Thyroid gland (tissue), 4 donors: ENCODE results near the gene LRRC59. TPM values are rescaled to one million over a fixed set of nuclear protein-coding genes. Genes with fewer than 3 reads are reported as not detected.
"Not testable (repeated sequence)": the region's sequence is repeated elsewhere in the genome, so short reads cannot be mapped to it uniquely, and the experiment has no call there.

Experiments
- DNase-seq, 2 donors: peaks; one replicate each; pipeline ENCODE4 v3.0.0-alpha.2; 2019
- H3K27ac ChIP-seq, 3 donors: fragments of 200-600 bp; sonication (generic); 1 replicate in 2 of 3; 2 replicates in 1 of 3; pipeline ENCODE4 v1.5.1; 2016 to 2019; ENCODE audit warnings: mild to moderate bottlenecking in 1 of 3, moderate library complexity in 1 of 3
- H3K27me3 ChIP-seq: fragments of 200-600 bp; sonication (generic); one replicate; pipeline ENCODE4 v1.5.1; 2019
- H3K36me3 ChIP-seq, 2 donors: fragments of 200-600 bp; sonication (generic); one replicate each; pipeline ENCODE4 v1.5.1; 2016 to 2019
- H3K4me1 ChIP-seq, 2 donors: fragments of 200-600 bp; sonication (generic); one replicate each; pipeline ENCODE4 v1.5.1; 2017 to 2019
- H3K4me3 ChIP-seq, 3 donors: fragments of 200-600 bp; sonication (generic); replicated peaks in 1 of 3; 1 replicate in 2 of 3; 2 replicates in 1 of 3; pipeline ENCODE4 v1.5.1; 2016; ENCODE audit warnings: mild to moderate bottlenecking in 1 of 3
- H3K9me3 ChIP-seq: fragments of 200-600 bp; sonication (generic); one replicate; pipeline ENCODE4 v1.5.1; 2017
- POLR2A ChIP-seq, 2 donors: fragments of 450-650 bp; IDR thresholded peaks; one replicate each; pipeline ENCODE4 v1.6.1; 2017; ENCODE audit warnings: antibody characterized with exemption in 2 of 2, mild to moderate bottlenecking in 2 of 2, moderate library complexity in 1 of 2
- WGBS, 2 donors: methylation state at CpG; one replicate each; pipeline ENCODE4 v1.1.5; 2017; 5-methylcytosine and 5-hydroxymethylcytosine counted together
- intact Hi-C: fragments of 100-400 bp; cut with DNase I; formaldehyde crosslinking; loops from one replicate; pipeline ENCODE4 v1.15.1; 2023
- small RNA-seq: library from RNA; depleted of rRNA; stranded (forward); fragments of <200 nt; gene quantifications from one replicate; pipeline ENCODE3, GENCODE V24; 2016
- total RNA-seq, 4 donors: library from RNA; depleted of rRNA; stranded (reverse); fragments of >200 nt; gene quantifications; one replicate each; pipeline ENCODE4 v1.2.3, GENCODE V29; 2016
- TF ChIP-seq, protein P1 (sequence below), 6 experiments: fragments of 200-600 bp in 3 of 6; fragments of 450-650 bp in 3 of 6; sonication (generic) in 3 of 6; IDR thresholded peaks; one replicate each; pipeline ENCODE4 v1.5.1; 2016 to 2019; ENCODE audit warnings: antibody characterized with exemption in 6 of 6, mild to moderate bottlenecking in 2 of 6, inconsistent platforms in 1 of 6, moderate library complexity in 1 of 6

The LRRC59 gene
- total RNA-seq, 4 donors from 2014 or later = 57.4 to 91.0 (median 77.5) TPM

DNA sequence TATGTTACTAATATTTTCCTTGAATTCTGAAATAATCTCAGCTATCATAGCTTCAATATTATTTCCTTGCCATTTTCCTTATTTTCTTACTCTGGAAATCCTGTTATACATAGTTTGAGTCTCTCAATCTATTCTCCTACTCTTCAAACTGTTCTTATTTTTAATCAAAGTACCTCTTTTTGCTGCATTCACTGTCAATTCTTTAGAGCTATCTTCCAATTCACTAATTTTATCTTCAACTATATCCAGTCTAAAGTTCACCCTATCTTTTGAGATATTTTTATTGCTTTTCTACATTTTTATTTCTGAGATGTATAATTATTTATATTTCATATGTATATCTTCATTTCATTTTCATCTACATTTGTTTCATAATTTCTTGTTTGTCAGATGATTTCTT, 58.7 kb downstream of the LRRC59 start:
- intact Hi-C loops = no loop called here

DNA sequence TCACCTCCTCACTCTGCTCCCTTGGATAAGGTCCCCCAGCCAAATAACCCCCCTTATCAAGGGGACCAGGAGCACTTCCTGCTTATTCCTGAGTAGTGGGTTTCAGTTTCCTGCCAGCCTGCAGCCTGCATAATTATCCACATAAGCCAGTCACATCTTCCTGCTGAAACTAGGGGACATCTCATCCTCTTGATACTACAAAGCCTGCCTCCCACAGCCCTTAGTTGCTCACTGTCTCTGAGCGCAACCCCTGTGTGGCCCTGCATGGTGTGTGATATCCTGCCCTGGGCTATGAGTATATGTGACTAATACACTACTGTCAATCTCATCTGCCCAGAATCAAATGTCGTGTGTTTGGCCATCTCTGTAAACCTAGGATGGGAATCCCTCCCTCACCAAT, 59.4 kb downstream of the LRRC59 start:
- H3K9me3 ChIP-seq = no peaks in the 10 kb centered on the region
- intact Hi-C loops = no loop called here
- H3K36me3 ChIP-seq = no peaks in the 10 kb centered on the region
- H3K4me1 ChIP-seq = no peaks in the 10 kb centered on the region
- WGBS, 2 donors = 85 to 90% methylated on average over 2 of the region's 2 CpGs
- H3K27me3 ChIP-seq = no peaks in the 10 kb centered on the region
- no peak overlapping the region for H3K27ac ChIP-seq
- no peak for DNase-seq
- no peak overlapping the region for H3K4me3 ChIP-seq
- TF ChIP-seq POLR2A (IDR thresholded peaks at IDR 0.05) = no peak

More for the DNA sequence above, 58.7 kb downstream of the LRRC59 start:
- H3K27ac ChIP-seq = no peak overlapping the region
- H3K4me3 ChIP-seq = no peak overlapping the region
- no peak for DNase-seq
- no peaks in the 10 kb centered on the region for H3K9me3 ChIP-seq
- no peak for TF ChIP-seq POLR2A (IDR thresholded peaks at IDR 0.05)
- TF ChIP-seq, protein P1, sequence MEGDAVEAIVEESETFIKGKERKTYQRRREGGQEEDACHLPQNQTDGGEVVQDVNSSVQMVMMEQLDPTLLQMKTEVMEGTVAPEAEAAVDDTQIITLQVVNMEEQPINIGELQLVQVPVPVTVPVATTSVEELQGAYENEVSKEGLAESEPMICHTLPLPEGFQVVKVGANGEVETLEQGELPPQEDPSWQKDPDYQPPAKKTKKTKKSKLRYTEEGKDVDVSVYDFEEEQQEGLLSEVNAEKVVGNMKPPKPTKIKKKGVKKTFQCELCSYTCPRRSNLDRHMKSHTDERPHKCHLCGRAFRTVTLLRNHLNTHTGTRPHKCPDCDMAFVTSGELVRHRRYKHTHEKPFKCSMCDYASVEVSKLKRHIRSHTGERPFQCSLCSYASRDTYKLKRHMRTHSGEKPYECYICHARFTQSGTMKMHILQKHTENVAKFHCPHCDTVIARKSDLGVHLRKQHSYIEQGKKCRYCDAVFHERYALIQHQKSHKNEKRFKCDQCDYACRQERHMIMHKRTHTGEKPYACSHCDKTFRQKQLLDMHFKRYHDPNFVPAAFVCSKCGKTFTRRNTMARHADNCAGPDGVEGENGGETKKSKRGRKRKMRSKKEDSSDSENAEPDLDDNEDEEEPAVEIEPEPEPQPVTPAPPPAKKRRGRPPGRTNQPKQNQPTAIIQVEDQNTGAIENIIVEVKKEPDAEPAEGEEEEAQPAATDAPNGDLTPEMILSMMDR (IDR thresholded peaks at IDR 0.05) = no peak
- no peaks in the 10 kb centered on the region for H3K36me3 ChIP-seq
- H3K27me3 ChIP-seq = no peaks in the 10 kb centered on the region
- no peaks in the 10 kb centered on the region for H3K4me1 ChIP-seq

DNA sequence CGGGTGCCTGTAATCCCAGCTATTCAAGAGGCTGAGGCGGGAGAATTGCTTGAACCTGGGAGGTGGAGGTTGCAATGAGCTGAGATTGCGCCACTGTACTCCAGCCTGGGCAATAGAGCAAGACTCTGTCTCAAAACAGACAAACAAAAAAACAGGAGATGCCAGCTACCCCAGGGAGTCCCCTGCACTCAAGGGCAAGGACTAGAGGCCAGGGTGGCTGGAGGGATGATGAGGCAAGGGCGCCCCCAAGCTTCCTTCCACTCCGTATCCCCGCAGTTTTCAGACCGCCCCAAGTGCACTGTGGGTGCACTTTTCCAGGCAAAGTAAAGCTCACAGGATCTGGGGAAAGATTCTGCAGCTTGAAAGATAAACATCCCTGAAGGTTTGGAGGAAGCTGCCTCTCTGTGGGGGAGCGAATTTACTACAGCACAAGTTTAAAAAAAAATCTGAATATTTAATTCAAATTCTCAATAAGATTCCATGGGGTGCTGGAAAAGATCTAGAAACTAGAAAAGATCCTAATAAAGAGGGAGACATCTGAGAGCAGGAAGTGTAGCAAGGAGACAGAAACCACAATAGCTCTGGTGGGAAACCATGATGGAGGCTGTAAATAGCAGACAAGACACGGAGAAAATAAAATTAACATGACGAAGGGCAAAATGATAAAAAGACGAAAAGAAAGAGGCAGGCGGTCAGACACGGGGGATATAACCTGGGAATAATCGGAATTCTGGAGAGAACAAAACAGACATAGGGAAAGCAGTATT, 63.8 kb downstream of the LRRC59 start:
- H3K9me3 ChIP-seq, H3K4me1 ChIP-seq, DNase-seq, H3K36me3 ChIP-seq, intact Hi-C loops, H3K27me3 ChIP-seq, H3K27ac ChIP-seq, H3K4me3 ChIP-seq: not testable (repeated sequence)
- 59 to 66% methylated on average over 14 of the region's 14 CpGs for WGBS, 2 donors

DNA sequence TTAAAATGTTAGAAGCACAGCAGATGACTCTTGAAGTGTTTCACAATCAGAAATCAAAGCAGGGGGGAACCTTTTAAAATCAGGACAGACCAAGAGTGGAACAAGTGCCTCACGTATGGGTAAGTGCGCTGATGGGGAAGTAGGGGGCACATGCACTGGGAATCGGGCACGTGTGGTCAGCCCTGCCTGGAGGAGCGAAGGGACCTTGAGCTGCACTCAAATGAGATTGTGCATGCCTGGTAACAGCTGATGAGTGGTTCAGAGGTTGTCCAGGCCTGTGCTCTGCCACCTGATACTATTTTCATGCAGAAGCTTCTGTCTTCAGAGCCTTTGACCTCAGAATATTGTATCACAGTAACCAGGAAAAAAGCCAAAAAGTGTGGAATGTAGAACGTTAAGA, 65.1 kb downstream of the LRRC59 start:
- intact Hi-C loops = no loop called here
- Histone ChIP-seq H3K27ac (no peak overlapping the region), H3K27me3 (no peaks in the 10 kb centered on the region), H3K9me3 (no peaks in the 10 kb centered on the region), H3K4me1 (no peaks in the 10 kb centered on the region), H3K36me3 (no peaks in the 10 kb centered on the region), H3K4me3 (no peak overlapping the region)
- TF ChIP-seq POLR2A (IDR thresholded peaks at IDR 0.05) = no peak
- TF ChIP-seq, protein P1 (IDR thresholded peaks at IDR 0.05) = no peak
- DNase-seq = no peak
- WGBS, 2 donors = 69 to 70% methylated on average over 6 of the region's 6 CpGs

Small RNA genes lying within 50 kb of the gene (small RNA-seq; reads per million reads assigned to genes)
- not detected for gene RF00019

Other genes with a start within 250 kb of the LRRC59 start
- 10 to 100 TPM; 28.6 to 37.2 (median 31.9) TPM for gene PPP1R9B, start 246.8 kb downstream of the LRRC59 start, total RNA-seq
- 1 to 10 TPM in 1 of 4 donors, not detected in 3; 2.0 TPM for gene SGCA, start 231.5 kb downstream of the LRRC59 start, total RNA-seq
- 10 to 100 TPM; 12.2 to 57.3 (median 18.5) TPM for gene COL1A1, start 195.9 kb downstream of the LRRC59 start, total RNA-seq
- gene TMEM92, start 123.1 kb downstream of the LRRC59 start, total RNA-seq = not detected
- gene XYLT2, start 51.4 kb downstream of the LRRC59 start, total RNA-seq = 10 to 100 TPM; 22.4 to 33.4 (median 28.8) TPM
- 100 to 1,000 TPM in 1 of 4 donors, 10 to 100 TPM in 3; 44.6 to 115 (median 80.8) TPM for gene MRPL27, start 24.3 kb downstream of the LRRC59 start, total RNA-seq
- gene EME1, start 24.3 kb downstream of the LRRC59 start, total RNA-seq = under 1 TPM in 2 of 4 donors, not detected in 2; 0.27 to 0.93 TPM
- gene ACSF2, start 28.7 kb upstream of the LRRC59 start, total RNA-seq = 100 to 1,000 TPM in 3 of 4 donors, 10 to 100 TPM in 1; 97.3 to 193 (median 143) TPM
- gene CHAD, start 71.4 kb upstream of the LRRC59 start, total RNA-seq = under 1 TPM in 1 of 4 donors, not detected in 3; 0.67 TPM
- gene RSAD1, start 81.3 kb upstream of the LRRC59 start, total RNA-seq = 10 to 100 TPM; 30.2 to 50.1 (median 34.7) TPM
- gene MYCBPAP, start 110.9 kb upstream of the LRRC59 start, total RNA-seq = 1 to 10 TPM in 3 of 4 donors, under 1 TPM in 1; 0.78 to 3.2 (median 1.6) TPM
- 10 to 100 TPM in 1 of 4 donors, 1 to 10 TPM in 1, under 1 TPM in 1, not detected in 1; 0.63 to 31.6 (median 3.5) TPM for gene EPN3, start 135.2 kb upstream of the LRRC59 start, total RNA-seq
- 100 to 1,000 TPM in 3 of 4 donors, 10 to 100 TPM in 1; 94.9 to 177 (median 125) TPM for gene SPATA20, start 149.7 kb upstream of the LRRC59 start, total RNA-seq
- 1 to 10 TPM in 1 of 4 donors, under 1 TPM in 3; 0.13 to 3.3 (median 0.52) TPM for gene CACNA1G, start 163.2 kb upstream of the LRRC59 start, total RNA-seq
- gene ABCC3, start 237.4 kb upstream of the LRRC59 start, total RNA-seq = 100 to 1,000 TPM in 2 of 4 donors, 10 to 100 TPM in 2; 51.0 to 189 (median 131) TPM